Gastrocnemius medialis (tissue), 4 donors: ENCODE measurements around the gene HSD17B10.

ENCODE experiments used
- POLR2A ChIP-seq, 2 donors: fragments of 450-650 bp; IDR thresholded peaks; one replicate each; pipeline ENCODE4 v1.6.1; 2017; ENCODE audit warnings: antibody characterized with exemption in 2 of 2, mild to moderate bottlenecking in 2 of 2, moderate library complexity in 2 of 2
- TF ChIP-seq, protein P1 (sequence below), 5 experiments: fragments of 450-650 bp in 3 of 5; fragments of 200-600 bp in 2 of 5; sonication (generic) in 2 of 5; IDR thresholded peaks in 4 of 5; conservative IDR thresholded peaks in 1 of 5; 1 replicate in 4 of 5; 2 replicates in 1 of 5; pipeline ENCODE4 v1.5.1; 2016 to 2019; ENCODE audit warnings: antibody characterized with exemption in 5 of 5, mild to moderate bottlenecking in 3 of 5, moderate library complexity in 3 of 5

DNA sequence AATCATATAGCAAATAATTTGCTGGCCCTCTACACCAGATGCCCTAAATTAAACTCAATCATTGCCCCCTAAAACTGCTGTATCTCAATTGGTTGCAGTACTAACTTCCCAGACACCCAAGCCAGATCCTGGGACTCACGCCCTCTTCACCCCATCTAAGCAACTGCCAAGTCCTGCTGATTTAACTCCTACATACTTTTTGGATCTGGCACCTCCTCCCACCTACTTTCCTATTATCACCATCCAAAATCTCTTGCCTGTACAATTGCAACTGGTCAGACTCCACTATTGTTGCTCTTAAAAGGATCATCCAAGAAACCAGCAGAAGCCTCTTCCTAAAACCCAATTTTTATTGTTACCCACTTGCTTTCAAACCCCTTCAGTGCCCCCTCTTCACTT lies 4.7 kb upstream of the HSD17B10 start:
- TF ChIP-seq, protein P1, sequence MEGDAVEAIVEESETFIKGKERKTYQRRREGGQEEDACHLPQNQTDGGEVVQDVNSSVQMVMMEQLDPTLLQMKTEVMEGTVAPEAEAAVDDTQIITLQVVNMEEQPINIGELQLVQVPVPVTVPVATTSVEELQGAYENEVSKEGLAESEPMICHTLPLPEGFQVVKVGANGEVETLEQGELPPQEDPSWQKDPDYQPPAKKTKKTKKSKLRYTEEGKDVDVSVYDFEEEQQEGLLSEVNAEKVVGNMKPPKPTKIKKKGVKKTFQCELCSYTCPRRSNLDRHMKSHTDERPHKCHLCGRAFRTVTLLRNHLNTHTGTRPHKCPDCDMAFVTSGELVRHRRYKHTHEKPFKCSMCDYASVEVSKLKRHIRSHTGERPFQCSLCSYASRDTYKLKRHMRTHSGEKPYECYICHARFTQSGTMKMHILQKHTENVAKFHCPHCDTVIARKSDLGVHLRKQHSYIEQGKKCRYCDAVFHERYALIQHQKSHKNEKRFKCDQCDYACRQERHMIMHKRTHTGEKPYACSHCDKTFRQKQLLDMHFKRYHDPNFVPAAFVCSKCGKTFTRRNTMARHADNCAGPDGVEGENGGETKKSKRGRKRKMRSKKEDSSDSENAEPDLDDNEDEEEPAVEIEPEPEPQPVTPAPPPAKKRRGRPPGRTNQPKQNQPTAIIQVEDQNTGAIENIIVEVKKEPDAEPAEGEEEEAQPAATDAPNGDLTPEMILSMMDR (IDR thresholded peaks at IDR 0.05 in 4 of 5, conservative IDR thresholded peaks at IDR 0.05 in 1 of 5), result no peak
- TF ChIP-seq POLR2A (IDR thresholded peaks at IDR 0.05), result no peak
